ENCODE measurements around the gene AAMP. TPM values are rescaled to one million over a fixed set of nuclear protein-coding genes. Genes with fewer than 3 reads are reported as not detected.

Gene AAMP
- total RNA-seq, 1 donor from 2014 or later = 126 TPM

GRCh38 chr2:218260166-218260565, 9.8 kb downstream of the AAMP start:
- no peak for DNase-seq (ENCODE audit: low read depth in 2 of 2)

DNA sequence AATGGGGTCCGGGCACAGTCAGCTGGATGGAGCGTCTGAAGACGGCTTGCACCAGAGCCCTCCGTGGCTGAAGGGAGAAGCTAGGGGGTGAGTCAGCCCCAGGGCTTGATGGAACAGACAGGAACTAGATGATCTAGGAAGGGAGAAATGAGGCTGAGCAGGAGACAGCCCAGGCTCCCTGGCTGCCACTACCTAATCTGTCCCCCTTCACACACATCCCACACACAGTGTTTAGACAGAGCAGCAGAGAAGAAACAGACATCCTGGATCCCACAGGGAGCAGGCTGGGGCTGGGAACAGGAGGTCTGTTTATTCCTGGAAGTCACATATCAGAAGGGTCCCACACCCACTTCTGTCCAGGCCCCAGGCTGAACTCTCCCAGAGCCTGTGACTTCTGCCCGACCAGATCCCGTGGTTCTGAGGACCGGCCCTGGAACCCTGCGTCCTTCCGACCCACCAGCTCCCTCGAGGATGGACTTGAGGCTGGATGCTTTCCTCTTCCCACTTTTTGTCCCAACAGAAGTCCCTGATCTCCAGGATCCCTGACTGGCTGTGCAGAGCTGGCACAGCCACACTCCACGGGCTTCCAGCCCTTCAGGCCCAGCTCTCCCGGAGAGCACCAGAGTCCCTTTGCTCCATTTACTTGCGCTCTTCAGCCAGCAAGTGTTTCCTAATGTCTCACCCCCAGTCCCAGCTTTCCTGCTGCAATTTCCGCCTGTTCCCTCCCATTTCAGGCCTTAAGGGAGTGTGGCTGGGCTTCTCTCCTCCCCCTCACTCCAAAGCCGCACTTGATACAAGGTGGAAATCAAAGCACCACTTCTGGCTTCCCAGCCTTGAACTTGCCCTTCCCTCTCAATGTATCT, 10.6 kb downstream of the AAMP start:
- peak in 1 of 2 donors; percentile 53 for DNase-seq (ENCODE audit: low read depth in 2 of 2)

DNA sequence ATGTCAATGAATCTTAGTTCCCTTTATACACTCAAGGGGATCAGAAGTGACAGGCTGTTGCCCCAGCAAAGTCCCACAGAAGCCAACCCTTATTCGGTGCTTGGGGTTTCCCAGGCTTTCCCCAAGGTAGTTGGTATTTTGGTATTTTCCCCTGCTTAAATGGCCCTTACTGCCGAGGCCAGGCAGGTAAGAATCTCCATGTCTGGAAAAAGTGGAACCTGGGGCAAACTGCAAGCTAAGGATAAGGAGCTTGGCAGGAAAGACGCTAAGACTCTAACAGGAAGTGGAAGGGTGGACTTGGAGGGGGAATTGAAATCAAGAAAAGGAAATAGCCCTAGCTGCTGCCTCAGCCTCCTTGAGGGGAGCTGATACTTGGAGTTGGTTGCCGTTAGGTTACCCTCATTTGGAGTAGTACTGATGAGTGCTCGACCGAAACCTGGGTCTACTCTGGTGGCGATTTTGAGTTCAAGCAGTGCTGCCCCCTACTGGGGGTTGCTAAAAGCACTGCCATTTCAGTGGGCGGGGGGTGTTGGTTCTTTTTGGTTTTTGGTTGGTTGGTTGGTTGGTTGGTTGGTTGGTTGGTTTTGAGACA, 12.5 kb downstream of the AAMP start:
- peak in 1 of 2 donors; percentile 23 for DNase-seq (ENCODE audit: low read depth in 2 of 2)

DNA sequence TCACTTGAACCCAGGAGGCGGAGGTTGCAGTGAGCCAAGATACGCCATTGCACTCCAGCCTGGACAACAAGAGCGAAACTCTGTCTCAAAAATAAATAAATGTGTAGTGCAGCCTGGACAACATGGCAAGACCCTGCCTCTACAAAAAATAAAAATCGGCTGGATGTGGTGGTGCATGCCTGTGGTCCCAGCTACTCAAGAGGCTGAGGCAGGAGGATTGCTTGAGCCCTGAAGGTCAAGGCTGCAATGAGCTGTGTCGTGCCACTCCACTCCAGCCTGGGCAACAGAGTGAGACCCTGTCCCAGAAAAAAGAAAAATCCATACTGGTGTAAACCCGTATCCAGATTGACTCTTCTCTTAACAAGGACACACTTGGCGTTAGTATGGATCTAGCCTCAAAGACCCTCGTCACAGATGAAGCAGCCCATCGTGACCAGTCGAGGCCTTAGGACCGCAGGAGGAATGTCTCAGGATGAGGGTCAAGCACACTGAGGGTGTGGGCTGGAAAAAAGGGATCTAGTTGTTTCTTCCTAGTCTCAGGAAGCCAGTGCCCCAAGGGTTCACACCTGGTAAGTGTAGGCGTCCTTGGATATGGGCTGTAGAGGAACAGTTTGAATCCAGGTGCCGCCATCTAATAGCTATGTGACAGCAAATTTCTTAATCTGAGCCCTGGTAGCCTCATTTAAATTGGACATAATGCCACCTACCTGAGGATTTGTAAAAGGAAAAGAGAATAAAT, 13.2 kb downstream of the AAMP start:
- DNase-seq (ENCODE audit: low read depth in 2 of 2) = no peak

GRCh38 chr2:218255446-218255845, 14.5 kb downstream of the AAMP start:
- no peak for DNase-seq (ENCODE audit: low read depth in 2 of 2)

DNA sequence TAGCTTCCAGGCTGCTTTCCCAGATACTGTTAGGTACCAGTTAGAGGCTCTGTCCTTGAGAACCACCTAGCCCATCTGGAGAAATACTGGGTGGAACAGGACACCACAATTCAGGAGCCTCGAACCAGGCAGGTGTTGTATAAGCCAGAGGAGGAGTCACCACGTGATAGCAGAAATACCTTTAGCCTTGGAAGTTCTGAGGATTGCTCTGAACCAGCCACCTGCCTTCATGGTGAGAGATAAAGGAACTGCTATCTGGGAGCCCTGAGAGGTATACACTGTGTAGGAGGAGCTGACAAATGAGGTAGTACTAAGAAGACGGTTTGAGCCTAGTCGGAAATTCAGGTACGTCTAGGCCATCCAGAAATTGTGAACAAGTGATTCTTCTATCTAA, 16.7 kb downstream of the AAMP start:
- DNase-seq (ENCODE audit: low read depth in 2 of 2) = no peak

DNA sequence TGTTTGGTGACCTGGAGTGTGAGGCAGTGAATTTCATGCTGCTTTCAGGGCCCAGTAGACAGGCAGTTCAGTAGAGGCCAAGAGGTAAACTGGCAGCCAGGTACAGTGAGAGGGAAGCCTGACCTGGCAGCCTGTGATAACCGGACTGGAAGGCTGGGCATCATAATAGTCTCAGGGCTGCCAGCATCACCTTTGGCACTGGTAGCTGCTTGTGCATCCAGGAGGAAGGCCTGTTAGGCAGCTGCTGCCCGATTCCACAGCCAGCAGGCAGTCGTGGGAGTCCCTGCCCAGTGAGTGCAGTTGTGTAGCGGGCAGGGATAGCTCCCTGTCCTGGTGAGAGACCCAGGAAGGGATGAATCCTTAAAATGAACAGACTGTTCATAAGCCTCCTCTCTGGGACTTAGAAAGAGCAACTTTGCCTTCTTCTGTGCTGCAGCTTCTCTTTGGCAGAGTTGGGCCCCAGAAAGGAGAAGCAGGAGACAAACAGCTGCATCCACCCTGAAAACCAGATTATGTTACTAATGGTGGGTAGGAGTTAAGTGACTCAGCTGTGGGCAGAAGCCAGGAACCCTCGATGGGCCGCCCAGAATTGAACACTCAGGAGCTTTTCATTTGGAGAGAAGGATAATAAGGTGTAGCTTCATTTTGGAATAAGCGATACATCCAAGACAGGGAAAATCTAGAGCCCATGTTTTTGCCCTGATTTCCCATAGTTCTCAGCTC, 17.3 kb downstream of the AAMP start:
- no peak for DNase-seq (ENCODE audit: low read depth in 2 of 2)

DNA sequence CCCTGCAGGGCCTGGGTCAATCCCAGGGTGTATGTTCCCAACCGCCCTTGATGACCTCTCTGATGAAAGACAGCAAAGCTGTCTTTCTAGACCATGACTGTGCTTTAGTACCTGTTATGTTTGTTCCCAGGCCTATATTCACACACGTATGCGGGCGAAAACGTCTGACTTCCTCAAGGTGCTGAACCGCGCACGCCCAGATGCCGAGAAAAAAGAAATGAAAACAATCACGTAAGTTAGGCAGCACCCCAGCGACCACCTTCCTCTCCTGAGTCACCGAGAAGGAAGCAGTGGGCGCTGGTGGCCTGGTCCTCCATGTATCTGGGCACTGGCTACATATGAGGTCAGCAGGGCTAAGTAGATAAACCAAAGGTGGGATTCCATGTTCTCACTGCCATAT, 20.2 kb downstream of the AAMP start:
- no peak for DNase-seq (ENCODE audit: low read depth in 2 of 2)

DNA sequence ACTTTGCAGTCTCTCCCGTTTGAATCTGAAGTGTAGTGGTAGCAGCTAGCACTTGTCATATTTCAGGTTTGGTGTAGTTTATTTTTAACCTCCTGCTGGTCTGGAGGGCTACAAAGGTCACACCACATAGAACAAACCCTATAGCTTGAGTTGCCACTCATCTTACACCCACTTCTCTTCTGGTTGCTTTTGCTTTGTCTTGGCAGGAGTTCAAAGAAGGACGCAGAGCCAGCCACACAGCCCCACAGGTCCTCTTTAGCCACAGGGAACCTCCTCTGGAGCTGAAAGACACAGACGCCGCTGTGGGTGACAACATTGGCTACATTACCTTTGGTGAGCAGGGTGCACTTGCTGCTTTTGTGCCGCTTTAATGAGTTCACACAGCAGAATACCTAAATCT, 24.7 kb downstream of the AAMP start:
- no peak for DNase-seq (ENCODE audit: low read depth in 2 of 2)

- no peak for DNase-seq (ENCODE audit: low read depth in 2 of 2)
Observed at GRCh38 chr2:218244665-218245064, 25.3 kb downstream of the AAMP start.

DNA sequence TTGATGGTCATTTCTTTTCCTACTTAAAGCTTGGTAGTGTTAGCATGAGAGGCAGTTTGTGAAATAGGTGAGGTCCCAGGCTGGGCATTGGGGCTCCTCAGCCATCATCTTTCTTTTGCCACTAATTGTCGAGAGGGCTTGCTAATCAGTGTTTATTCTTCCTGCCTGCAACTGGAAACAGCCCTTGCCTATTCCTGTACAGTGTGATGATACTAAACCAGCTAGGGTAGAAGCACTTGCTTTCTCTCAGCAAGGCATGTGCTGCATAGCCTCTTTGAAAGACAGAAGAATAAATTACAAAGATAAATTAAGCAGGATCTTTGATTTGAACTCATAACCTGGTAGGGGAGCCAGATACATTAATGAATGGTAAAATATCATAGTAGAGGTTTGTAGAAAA, 25.7 kb downstream of the AAMP start:
- DNase-seq (ENCODE audit: low read depth in 2 of 2) = no peak

GRCh38 chr2:218238887-218239286, 31.1 kb downstream of the AAMP start:
- DNase-seq (ENCODE audit: low read depth in 2 of 2) = no peak

- DNase-seq (ENCODE audit: low read depth in 2 of 2) = no peak
Observed at GRCh38 chr2:218236829-218237228, 33.1 kb downstream of the AAMP start.

DNA sequence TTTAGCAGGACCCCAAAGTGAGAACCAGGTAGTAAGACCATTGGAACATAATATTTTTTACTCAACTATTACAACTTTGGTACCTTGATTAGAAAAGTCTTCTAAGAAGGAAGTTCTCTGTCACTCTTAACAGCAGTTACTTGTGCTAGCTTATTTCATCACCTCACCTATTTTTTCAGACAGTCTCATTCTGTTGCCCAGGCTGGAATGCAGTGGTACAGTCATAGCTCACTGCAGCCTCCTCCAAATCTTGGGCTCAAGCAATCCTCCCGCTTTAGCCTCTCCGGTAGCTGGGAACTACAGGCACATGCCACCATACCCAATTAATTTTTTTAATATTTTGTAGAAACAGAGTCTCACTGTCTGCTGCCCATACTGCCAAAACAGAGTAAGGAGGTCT, 34.9 kb downstream of the AAMP start:
- DNase-seq (ENCODE audit: low read depth in 2 of 2) = no peak

GRCh38 chr2:218234521-218234920, 35.4 kb downstream of the AAMP start:
- no peak for DNase-seq (ENCODE audit: low read depth in 2 of 2)

DNA sequence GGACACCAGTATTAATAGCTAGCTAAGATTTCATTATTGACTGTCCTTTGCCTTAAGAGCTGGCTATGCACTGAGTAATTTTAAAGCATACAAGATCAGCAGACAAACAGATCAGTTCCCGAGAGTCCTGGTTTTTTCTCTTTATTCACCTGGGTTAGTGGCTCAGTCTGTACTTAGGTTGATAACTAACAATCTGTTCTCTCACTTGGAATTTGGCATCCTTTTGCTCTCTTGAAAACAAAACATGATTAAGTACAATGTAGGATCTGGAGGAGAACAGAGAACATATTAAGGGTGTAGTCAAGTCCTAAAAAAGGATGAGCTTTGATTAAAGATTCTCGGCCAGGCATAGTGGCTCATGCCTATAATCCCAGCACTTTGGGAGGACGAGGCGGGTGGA, 36.4 kb downstream of the AAMP start:
- no peak for DNase-seq (ENCODE audit: low read depth in 2 of 2)

DNA sequence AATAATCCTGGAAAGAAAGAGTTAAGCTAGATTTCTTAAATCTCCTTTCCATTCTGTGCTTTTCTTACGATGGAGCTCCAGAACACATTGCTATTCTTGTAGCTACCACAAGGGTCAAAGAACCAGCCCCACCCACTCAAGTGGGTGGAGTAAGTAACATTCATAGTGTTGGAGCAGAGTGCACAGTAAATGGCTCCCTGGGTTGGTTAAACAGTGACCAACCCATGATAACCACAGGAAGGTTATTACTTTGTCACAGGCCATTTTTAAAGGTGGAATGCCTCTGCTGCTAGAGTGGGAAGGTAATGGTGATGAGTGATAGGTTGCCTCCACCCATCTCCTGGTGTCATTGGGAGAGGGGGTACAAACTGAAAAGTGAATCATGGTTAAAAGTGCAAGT, 39.1 kb downstream of the AAMP start:
- DNase-seq (ENCODE audit: low read depth in 2 of 2) = no peak

GRCh38 chr2:218229851-218230250, 40.1 kb downstream of the AAMP start:
- DNase-seq (ENCODE audit: low read depth in 2 of 2) = no peak

DNA sequence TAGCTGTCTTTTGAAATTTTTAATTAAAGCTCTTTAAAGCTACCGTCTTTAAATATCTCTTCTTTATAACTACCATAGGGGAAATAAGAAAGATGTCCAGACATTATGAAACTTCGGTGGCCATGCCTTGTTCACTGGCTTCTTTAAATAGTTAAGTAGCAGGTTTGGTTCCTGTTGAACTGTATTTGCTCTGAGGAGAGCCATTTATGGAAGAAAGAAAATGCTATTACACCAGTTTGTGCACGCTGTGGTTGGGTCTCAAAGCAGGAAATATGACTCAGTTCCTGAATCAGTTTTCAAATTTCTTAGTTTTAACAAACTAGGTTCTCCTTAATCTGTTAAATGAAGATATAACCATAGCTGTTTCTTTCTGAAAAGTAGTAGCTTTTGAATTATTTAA, 40.7 kb downstream of the AAMP start:
- peak; percentile 40 to 78 for DNase-seq (ENCODE audit: low read depth in 2 of 2)

GRCh38 chr2:218228366-218229090, 41.4 kb downstream of the AAMP start:
- peak in 1 of 2 donors; percentile 17 for DNase-seq (ENCODE audit: low read depth in 2 of 2)

GRCh38 chr2:218226903-218227302, 43.0 kb downstream of the AAMP start:
- DNase-seq (ENCODE audit: low read depth in 2 of 2) = no peak
